ENCODE results near the gene KCNQ1. TPM values are rescaled to one million over a fixed set of nuclear protein-coding genes. Genes with fewer than 3 reads are reported as not detected.

The KCNQ1 gene
- total RNA-seq, 3 donors from 2014 or later (not counting 1 experiment from before 2014, with no cell fraction given), result 1.9 to 7.8 (median 3.3) TPM

GRCh38 chr11:2579315-2580060, 134.7 kb downstream of the KCNQ1 start:
- Mint-ChIP-seq H3K4me3 (no peak overlapping the region), H3K36me3 (no peaks in the 10 kb centered on the region), H3K9me3 (no peaks in the 10 kb centered on the region), H3K4me1 (no peaks in the 10 kb centered on the region), H3K27ac (no peak overlapping the region), H3K27me3 (ENCODE audit: low read depth in 2 of 2) (no peaks in the 10 kb centered on the region)
- no peak for ATAC-seq
- intact Hi-C loops (cut with micrococcal nuclease), result no loop called here
- Histone ChIP-seq H3K27me3 (ENCODE audit: control insufficient read depth, insufficient read depth, low read length) (no peaks in the 10 kb centered on the region), H3K36me3 (ENCODE audit: control insufficient read depth, insufficient read depth, low read length) (no peaks in the 10 kb centered on the region), H3K9me3 (ENCODE audit: control insufficient read depth, insufficient read depth, low read length) (no peaks in the 10 kb centered on the region), H3K4me1 (ENCODE audit: control insufficient read depth, insufficient read depth, low read length) (no peaks in the 10 kb centered on the region), H3K27ac (ENCODE audit: low read length) (no peak overlapping the region), H3K4me3 (ENCODE audit: low read length) (no peak overlapping the region)
- no peak for TF ChIP-seq CTCF (IDR thresholded peaks at IDR 0.05)
- WGBS (ENCODE audit: insufficient coverage), result 89% methylated on average over 17 of the region's 17 CpGs
- peak in 1 of 2 donors; percentile 13 for DNase-seq

- no peak for ATAC-seq
- intact Hi-C loops (cut with micrococcal nuclease), result no loop called here
- no peak overlapping the region for H3K4me3 Mint-ChIP-seq
Observed at GRCh38 chr11:2580061-2580421, 135.2 kb downstream of the KCNQ1 start.

GRCh38 chr11:2580571-2581001, 135.8 kb downstream of the KCNQ1 start:
- H3K4me1 ChIP-seq (ENCODE audit: control insufficient read depth, insufficient read depth, low read length), result no peaks in the 10 kb centered on the region
- H3K4me3 ChIP-seq (ENCODE audit: low read length), result no peak overlapping the region
- no peaks in the 10 kb centered on the region for H3K36me3 Mint-ChIP-seq
- H3K36me3 ChIP-seq (ENCODE audit: control insufficient read depth, insufficient read depth, low read length), result no peaks in the 10 kb centered on the region
- no peaks in the 10 kb centered on the region for H3K27me3 Mint-ChIP-seq (ENCODE audit: low read depth in 2 of 2)
- intact Hi-C loops (cut with micrococcal nuclease), result no loop called here
- no peaks in the 10 kb centered on the region for H3K4me1 Mint-ChIP-seq
- no peak overlapping the region for H3K27ac ChIP-seq (ENCODE audit: low read length)
- no peak for TF ChIP-seq CTCF (IDR thresholded peaks at IDR 0.05)
- no peaks in the 10 kb centered on the region for H3K9me3 ChIP-seq (ENCODE audit: control insufficient read depth, insufficient read depth, low read length)
- H3K27me3 ChIP-seq (ENCODE audit: control insufficient read depth, insufficient read depth, low read length), result no peaks in the 10 kb centered on the region
- DNase-seq (peak in 1 of 2 donors; percentile 8), ATAC-seq (no peak)
- WGBS (ENCODE audit: insufficient coverage), result 93% methylated on average over 13 of the region's 13 CpGs
- no peaks in the 10 kb centered on the region for H3K9me3 Mint-ChIP-seq
- no peak overlapping the region for H3K4me3 Mint-ChIP-seq
- no peak overlapping the region for H3K27ac Mint-ChIP-seq

More at GRCh38 chr11:2580061-2580421, 135.2 kb downstream of the KCNQ1 start:
- Mint-ChIP-seq H3K4me1 (no peaks in the 10 kb centered on the region), H3K36me3 (no peaks in the 10 kb centered on the region), H3K27me3 (ENCODE audit: low read depth in 2 of 2) (no peaks in the 10 kb centered on the region), H3K9me3 (no peaks in the 10 kb centered on the region), H3K27ac (no peak overlapping the region)
- WGBS (ENCODE audit: insufficient coverage), result 89% methylated on average over 8 of the region's 10 CpGs
- no peak for TF ChIP-seq CTCF (IDR thresholded peaks at IDR 0.05)
- no peak overlapping the region for H3K27ac ChIP-seq (ENCODE audit: low read length)
- DNase-seq, result no peak
- no peaks in the 10 kb centered on the region for H3K9me3 ChIP-seq (ENCODE audit: control insufficient read depth, insufficient read depth, low read length)
- H3K4me1 ChIP-seq (ENCODE audit: control insufficient read depth, insufficient read depth, low read length), result no peaks in the 10 kb centered on the region
- H3K27me3 ChIP-seq (ENCODE audit: control insufficient read depth, insufficient read depth, low read length), result no peaks in the 10 kb centered on the region
- H3K4me3 ChIP-seq (ENCODE audit: low read length), result no peak overlapping the region
- H3K36me3 ChIP-seq (ENCODE audit: control insufficient read depth, insufficient read depth, low read length), result no peaks in the 10 kb centered on the region
